Neural cell (in vitro differentiated cells): ENCODE measurements around the gene PAQR5. TPM values are rescaled to one million over a fixed set of nuclear protein-coding genes. Genes with fewer than 3 reads are reported as not detected.

Experiments used
- H2AFZ ChIP-seq: fragments of 200-600, 300-800 bp; sonication (generic), shearing (Covaris generic); 2 replicates; pipeline ENCODE4 v1.6.0; 2014; ENCODE audit warnings: low read depth, mild to moderate bottlenecking, antibody characterized with exemption, low read length, moderate library complexity
- H3F3A ChIP-seq: fragments of 200-600 bp; shearing (Covaris generic); 2 replicates; pipeline ENCODE4 v1.6.1; 2016; ENCODE audit warnings: mild to moderate bottlenecking, moderate library complexity, mixed read lengths, antibody characterized with exemption, low read length; ENCODE audit not compliant: insufficient read depth, poor library complexity, severe bottlenecking
- H3K27ac ChIP-seq: fragments of 200-600, 300-800 bp; sonication (generic), shearing (Covaris generic); 2 replicates; pipeline ENCODE4 v1.5.1; 2014; ENCODE audit warnings: mild to moderate bottlenecking, low read length, moderate library complexity
- H3K27me3 ChIP-seq: fragments of 300-800, 200-600 bp; sonication (generic), shearing (Covaris generic); 2 replicates; pipeline ENCODE4 v1.6.0; 2014; ENCODE audit warnings: mild to moderate bottlenecking, low read depth, low read length, moderate library complexity; ENCODE audit not compliant: insufficient read depth
- H3K36me3 ChIP-seq: fragments of 300-800, 200-600 bp; sonication (generic), shearing (Covaris generic); 2 replicates; pipeline ENCODE4 v1.5.1; 2014; ENCODE audit warnings: mild to moderate bottlenecking, antibody characterized with exemption, low read length, moderate library complexity; ENCODE audit not compliant: insufficient read depth
- H3K4me2 ChIP-seq: fragments of 300-800, 200-600 bp; sonication (generic), shearing (Covaris generic); 2 replicates; pipeline ENCODE4 v1.6.0; 2014; ENCODE audit warnings: mild to moderate bottlenecking, low read length
- H3K4me3 ChIP-seq: fragments of 300-800, 200-600 bp; sonication (generic), shearing (Covaris generic); 2 replicates; pipeline ENCODE4 v1.5.1; 2014; ENCODE audit warnings: mild to moderate bottlenecking, low read length, moderate library complexity
- H3K79me2 ChIP-seq: fragments of 200-600 bp; shearing (Covaris generic); replicated peaks from 2 replicates; pipeline ENCODE4 v1.6.0; 2014; ENCODE audit warnings: mild to moderate bottlenecking, low read length, moderate library complexity; ENCODE audit not compliant: insufficient read depth
- H3K9ac ChIP-seq: fragments of 300-800, 200-600 bp; sonication (generic), shearing (Covaris generic); 2 replicates; pipeline ENCODE4 v1.6.1; 2016; ENCODE audit warnings: mild to moderate bottlenecking, low read length, mixed read lengths
- H3K9me2 ChIP-seq: fragments of 200-600 bp; shearing (Covaris generic); 2 replicates; pipeline ENCODE4 v1.6.1; 2016; ENCODE audit warnings: mild to moderate bottlenecking, low read length, mixed read lengths; ENCODE audit not compliant: insufficient read depth
- H3K9me3 ChIP-seq: fragments of 200-600, 300-800 bp; sonication (generic), shearing (Covaris generic); 2 replicates; pipeline ENCODE4 v1.6.1; 2016; ENCODE audit warnings: mild to moderate bottlenecking, mixed run types, low read length, moderate library complexity, mixed read lengths
- H4K20me1 ChIP-seq: fragments of 200-600 bp; shearing (Covaris generic); 2 replicates; pipeline ENCODE4 v1.6.1; 2016; ENCODE audit warnings: mild to moderate bottlenecking, mixed run types; ENCODE audit not compliant: insufficient read depth
- EP300 ChIP-seq: fragments of 450-650 bp; conservative IDR thresholded peaks from 2 replicates; pipeline ENCODE4 v1.6.1; 2014; ENCODE audit warnings: antibody characterized with exemption, mild to moderate bottlenecking, moderate library complexity; ENCODE audit not compliant: poor library complexity, severe bottlenecking
- EZH2 ChIP-seq: fragments of 200-600, 300-800 bp; shearing (Covaris generic), sonication (generic); IDR thresholded peaks from 2 replicates; pipeline ENCODE4 v1.6.1; 2014; ENCODE audit warnings: antibody characterized with exemption, low read length, borderline replicate concordance, mild to moderate bottlenecking; ENCODE audit not compliant: insufficient read depth, poor library complexity, severe bottlenecking
- MXI1 ChIP-seq: fragments of 450-650 bp; conservative IDR thresholded peaks from 2 replicates; pipeline ENCODE4 v1.6.1; 2014; ENCODE audit warnings: antibody characterized with exemption, mild to moderate bottlenecking; ENCODE audit not compliant: poor library complexity, severe bottlenecking
- POLR2AphosphoS5 ChIP-seq: IDR thresholded peaks from 2 replicates; pipeline ENCODE4 v1.6.1; 2012
- RAD21 ChIP-seq: fragments of 450-650 bp; conservative IDR thresholded peaks from 2 replicates; pipeline ENCODE4 v1.6.1; 2014; ENCODE audit warnings: antibody characterized with exemption, mild to moderate bottlenecking, moderate library complexity
- SMC3 ChIP-seq: fragments of 450-650 bp; conservative IDR thresholded peaks from 2 replicates; pipeline ENCODE4 v1.6.1; 2014; ENCODE audit warnings: antibody characterized with exemption, mild to moderate bottlenecking, moderate library complexity; ENCODE audit not compliant: poor library complexity
- TAF1 ChIP-seq: IDR thresholded peaks from 2 replicates; pipeline ENCODE4 v1.6.1; 2012; ENCODE audit warnings: low read depth
- polyA plus RNA-seq: library from polyadenylated mRNA; depleted of rRNA; stranded (reverse); fragments of >200 nt; gene quantifications from 2 replicates; pipeline ENCODE4 v1.2.3, GENCODE V29; 2014
- TF ChIP-seq, protein P1 (sequence below): IDR thresholded peaks from 2 replicates; pipeline ENCODE4 v1.6.1; 2012; ENCODE audit warnings: borderline replicate concordance
- TF ChIP-seq, protein P2 (sequence below): fragments of 450-650 bp; IDR thresholded peaks from 2 replicates; pipeline ENCODE4 v1.5.1; 2014; ENCODE audit warnings: antibody characterized with exemption, mild to moderate bottlenecking, moderate library complexity; ENCODE audit not compliant: poor library complexity, severe bottlenecking

The PAQR5 gene
- polyA plus RNA-seq, 1 donor from 2014 or later: not detected

- Histone ChIP-seq H3K36me3 (no peaks in the 10 kb centered on the region), H3K27me3 (no peaks in the 10 kb centered on the region), H3K79me2 (peaks cover 25% of the 10 kb centered on the region), H4K20me1 (no peaks in the 10 kb centered on the region), H3K4me3 (peak overlapping the region; percentile 98), H3F3A (no peaks in the 10 kb centered on the region), H3K9ac (peak overlapping the region; percentile 14), H3K9me2 (no peaks in the 10 kb centered on the region), H2AFZ (peak overlapping the region; percentile 62), H3K4me2 (peak overlapping the region; percentile 54), H3K9me3 (no peaks in the 10 kb centered on the region), H3K27ac (no peak overlapping the region)
- no peak for TF ChIP-seq RAD21
- TF ChIP-seq EZH2: no peak
- no peak for TF ChIP-seq MXI1
- TF ChIP-seq SMC3: no peak
- no peak for TF ChIP-seq TAF1
- TF ChIP-seq, protein P1, sequence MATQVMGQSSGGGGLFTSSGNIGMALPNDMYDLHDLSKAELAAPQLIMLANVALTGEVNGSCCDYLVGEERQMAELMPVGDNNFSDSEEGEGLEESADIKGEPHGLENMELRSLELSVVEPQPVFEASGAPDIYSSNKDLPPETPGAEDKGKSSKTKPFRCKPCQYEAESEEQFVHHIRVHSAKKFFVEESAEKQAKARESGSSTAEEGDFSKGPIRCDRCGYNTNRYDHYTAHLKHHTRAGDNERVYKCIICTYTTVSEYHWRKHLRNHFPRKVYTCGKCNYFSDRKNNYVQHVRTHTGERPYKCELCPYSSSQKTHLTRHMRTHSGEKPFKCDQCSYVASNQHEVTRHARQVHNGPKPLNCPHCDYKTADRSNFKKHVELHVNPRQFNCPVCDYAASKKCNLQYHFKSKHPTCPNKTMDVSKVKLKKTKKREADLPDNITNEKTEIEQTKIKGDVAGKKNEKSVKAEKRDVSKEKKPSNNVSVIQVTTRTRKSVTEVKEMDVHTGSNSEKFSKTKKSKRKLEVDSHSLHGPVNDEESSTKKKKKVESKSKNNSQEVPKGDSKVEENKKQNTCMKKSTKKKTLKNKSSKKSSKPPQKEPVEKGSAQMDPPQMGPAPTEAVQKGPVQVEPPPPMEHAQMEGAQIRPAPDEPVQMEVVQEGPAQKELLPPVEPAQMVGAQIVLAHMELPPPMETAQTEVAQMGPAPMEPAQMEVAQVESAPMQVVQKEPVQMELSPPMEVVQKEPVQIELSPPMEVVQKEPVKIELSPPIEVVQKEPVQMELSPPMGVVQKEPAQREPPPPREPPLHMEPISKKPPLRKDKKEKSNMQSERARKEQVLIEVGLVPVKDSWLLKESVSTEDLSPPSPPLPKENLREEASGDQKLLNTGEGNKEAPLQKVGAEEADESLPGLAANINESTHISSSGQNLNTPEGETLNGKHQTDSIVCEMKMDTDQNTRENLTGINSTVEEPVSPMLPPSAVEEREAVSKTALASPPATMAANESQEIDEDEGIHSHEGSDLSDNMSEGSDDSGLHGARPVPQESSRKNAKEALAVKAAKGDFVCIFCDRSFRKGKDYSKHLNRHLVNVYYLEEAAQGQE: no peak
- no peak for TF ChIP-seq POLR2AphosphoS5
- TF ChIP-seq, protein P2, sequence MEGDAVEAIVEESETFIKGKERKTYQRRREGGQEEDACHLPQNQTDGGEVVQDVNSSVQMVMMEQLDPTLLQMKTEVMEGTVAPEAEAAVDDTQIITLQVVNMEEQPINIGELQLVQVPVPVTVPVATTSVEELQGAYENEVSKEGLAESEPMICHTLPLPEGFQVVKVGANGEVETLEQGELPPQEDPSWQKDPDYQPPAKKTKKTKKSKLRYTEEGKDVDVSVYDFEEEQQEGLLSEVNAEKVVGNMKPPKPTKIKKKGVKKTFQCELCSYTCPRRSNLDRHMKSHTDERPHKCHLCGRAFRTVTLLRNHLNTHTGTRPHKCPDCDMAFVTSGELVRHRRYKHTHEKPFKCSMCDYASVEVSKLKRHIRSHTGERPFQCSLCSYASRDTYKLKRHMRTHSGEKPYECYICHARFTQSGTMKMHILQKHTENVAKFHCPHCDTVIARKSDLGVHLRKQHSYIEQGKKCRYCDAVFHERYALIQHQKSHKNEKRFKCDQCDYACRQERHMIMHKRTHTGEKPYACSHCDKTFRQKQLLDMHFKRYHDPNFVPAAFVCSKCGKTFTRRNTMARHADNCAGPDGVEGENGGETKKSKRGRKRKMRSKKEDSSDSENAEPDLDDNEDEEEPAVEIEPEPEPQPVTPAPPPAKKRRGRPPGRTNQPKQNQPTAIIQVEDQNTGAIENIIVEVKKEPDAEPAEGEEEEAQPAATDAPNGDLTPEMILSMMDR: no peak
- TF ChIP-seq EP300: no peak
Measured at GRCh38 chr15:69451951-69452691, 153.4 kb downstream of the PAQR5 start.

DNA sequence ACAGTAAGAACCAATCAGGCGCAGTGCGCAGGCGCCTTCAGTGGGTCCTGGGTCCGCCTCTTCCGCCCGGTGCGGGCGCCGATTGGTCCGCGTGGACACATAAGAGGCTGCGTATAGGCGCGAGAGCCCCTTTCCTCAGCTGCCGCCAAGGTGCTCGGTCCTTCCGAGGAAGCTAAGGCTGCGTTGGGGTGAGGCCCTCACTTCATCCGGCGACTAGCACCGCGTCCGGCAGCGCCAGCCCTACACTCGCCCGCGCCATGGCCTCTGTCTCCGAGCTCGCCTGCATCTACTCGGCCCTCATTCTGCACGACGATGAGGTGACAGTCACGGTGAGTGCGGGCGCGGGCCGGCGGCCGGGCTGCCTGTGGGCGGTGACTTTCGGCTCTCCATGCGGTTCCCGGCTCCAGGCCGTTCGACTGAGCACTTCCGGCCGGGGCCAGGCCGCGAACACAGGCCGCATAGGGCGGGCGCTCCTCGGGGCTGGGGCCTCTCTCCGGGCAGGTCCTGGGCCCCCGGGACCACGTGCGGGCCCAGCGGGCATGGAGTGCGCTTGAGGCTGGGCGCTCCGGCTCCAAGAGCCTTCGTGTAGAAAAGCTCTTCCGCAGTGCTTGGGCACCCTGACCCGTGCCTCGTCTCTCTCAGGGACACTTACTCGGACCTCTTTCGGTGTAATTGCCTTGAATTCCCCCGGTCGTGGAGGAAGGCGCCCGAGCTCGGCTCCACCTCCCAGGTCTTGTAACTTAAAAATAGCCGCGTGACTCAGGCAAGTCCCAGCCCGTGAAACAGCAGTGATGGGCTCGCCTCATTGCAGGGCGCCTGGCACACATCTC, 154.2 kb downstream of the PAQR5 start, which contains the start of gene RPLP1:
TSS of gene RPLP1 (plus strand) at position 127 of the 830 bp plus-strand sequence. CDS start at position 258, 131 bp downstream.
- Histone ChIP-seq H3K36me3 (no peaks in the 10 kb centered on the region), H3F3A (no peaks in the 10 kb centered on the region), H3K9me2 (no peaks in the 10 kb centered on the region), H3K4me3 (peak within 1 kb of the TSS; percentile 98), H4K20me1 (no peaks in the 10 kb centered on the region), H3K9me3 (no peaks in the 10 kb centered on the region), H3K27me3 (no peaks in the 10 kb centered on the region), H3K79me2 (peaks cover 25% of the 10 kb centered on the region), H3K9ac (peak within 1 kb of the TSS; percentile 78), H3K4me2 (peak within 1 kb of the TSS; percentile 68), H3K27ac (peak within 1 kb of the TSS; percentile 62), H2AFZ (peak within 1 kb of the TSS; percentile 79)
- TF ChIP-seq EZH2 (no peak), SMC3 (peak; percentile 43), MXI1 (peak; percentile 96), POLR2AphosphoS5 (peak; percentile 97), RAD21 (peak; percentile 44), EP300 (no peak), TAF1 (peak; percentile 100)
- TF ChIP-seq, protein P2: no peak
- TF ChIP-seq, protein P1: peak; percentile 99
